Rectal smooth muscle tissue (tissue), 1 donor: ENCODE measurements around the gene SLC9A4.

Source experiments
- H3K27ac ChIP-seq: one replicate; pipeline ENCODE4 v1.7.0; 2013; ENCODE audit warnings: low read depth, low read length, inconsistent platforms
- H3K27me3 ChIP-seq: one replicate; pipeline ENCODE4 v1.7.0; 2013; ENCODE audit warnings: low read length; ENCODE audit not compliant: control insufficient read depth, insufficient read depth
- H3K36me3 ChIP-seq: one replicate; pipeline ENCODE4 v1.7.0; 2013; ENCODE audit warnings: low read length; ENCODE audit not compliant: control insufficient read depth, insufficient read depth
- H3K4me1 ChIP-seq: one replicate; pipeline ENCODE4 v1.7.0; 2013; ENCODE audit warnings: low read length; ENCODE audit not compliant: control insufficient read depth, insufficient read depth
- H3K4me3 ChIP-seq: one replicate; pipeline ENCODE4 v1.7.0; 2013; ENCODE audit warnings: low read length
- H3K9ac ChIP-seq: one replicate; pipeline ENCODE4 v1.7.0; 2013; ENCODE audit warnings: low read length

The SLC9A4 gene

DNA sequence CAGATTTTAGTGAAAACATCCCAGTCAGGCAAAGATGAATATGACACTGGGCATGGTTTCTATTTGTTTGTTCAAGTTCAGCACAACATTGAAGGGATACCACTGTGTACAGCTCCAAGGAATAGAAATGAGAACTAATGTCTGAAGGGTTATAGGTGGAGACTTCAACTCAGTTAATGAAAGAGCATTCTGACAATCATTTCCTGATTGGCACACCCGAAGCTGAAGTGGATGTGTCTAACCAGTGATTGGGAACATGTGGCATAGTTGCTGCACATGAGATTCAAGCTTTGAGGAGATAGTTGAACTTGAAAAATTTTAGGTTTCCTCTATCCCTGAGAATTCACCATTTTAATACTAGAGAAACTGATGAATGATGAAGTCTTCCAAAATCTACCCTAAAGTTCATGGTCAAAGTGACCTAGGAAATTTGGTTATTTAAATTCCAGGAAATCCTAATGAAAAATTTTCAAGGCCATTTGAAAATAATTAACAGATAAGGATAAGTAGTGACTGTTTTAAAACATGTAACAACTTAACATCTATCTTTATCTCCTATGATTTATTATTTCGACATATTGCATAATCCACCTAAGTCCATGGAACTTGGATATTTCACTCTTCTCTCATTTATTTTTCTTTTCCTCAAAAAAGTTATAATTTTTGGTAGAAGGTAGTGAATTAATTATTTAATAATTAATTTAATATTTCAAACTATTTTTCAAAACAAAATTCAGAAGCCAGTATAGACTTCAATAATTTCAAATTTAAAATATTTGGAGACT is 38.0 kb downstream of the SLC9A4 start:
- no peaks in the 10 kb centered on the region for H3K36me3 ChIP-seq
- no peaks in the 10 kb centered on the region for H3K4me1 ChIP-seq
- H3K27ac ChIP-seq: no peak overlapping the region
- no peaks in the 10 kb centered on the region for H3K27me3 ChIP-seq
- H3K9ac ChIP-seq: no peak overlapping the region
- H3K4me3 ChIP-seq: no peak overlapping the region

DNA sequence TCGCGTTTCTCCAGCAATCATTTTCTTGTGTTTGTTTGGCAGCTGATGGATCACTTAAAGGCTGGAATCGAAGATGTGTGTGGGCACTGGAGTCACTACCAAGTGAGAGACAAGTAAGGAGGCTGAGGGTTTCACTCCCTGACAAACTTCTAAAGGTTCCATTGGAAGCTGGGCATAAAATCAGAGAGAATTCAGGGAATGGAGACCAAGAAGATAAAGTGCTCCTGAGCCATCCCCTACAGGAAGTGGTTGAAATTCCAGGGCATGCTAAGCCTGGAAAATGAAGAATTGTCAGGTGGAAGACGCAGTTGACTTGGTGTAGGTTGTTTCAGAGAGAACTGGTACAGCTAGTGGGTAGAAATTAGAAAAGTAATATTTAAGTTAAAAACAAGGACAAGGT is 39.1 kb downstream of the SLC9A4 start:
- no peak overlapping the region for H3K27ac ChIP-seq
- no peaks in the 10 kb centered on the region for H3K4me1 ChIP-seq
- H3K9ac ChIP-seq: no peak overlapping the region
- no peak overlapping the region for H3K4me3 ChIP-seq
- no peaks in the 10 kb centered on the region for H3K27me3 ChIP-seq
- no peaks in the 10 kb centered on the region for H3K36me3 ChIP-seq

DNA sequence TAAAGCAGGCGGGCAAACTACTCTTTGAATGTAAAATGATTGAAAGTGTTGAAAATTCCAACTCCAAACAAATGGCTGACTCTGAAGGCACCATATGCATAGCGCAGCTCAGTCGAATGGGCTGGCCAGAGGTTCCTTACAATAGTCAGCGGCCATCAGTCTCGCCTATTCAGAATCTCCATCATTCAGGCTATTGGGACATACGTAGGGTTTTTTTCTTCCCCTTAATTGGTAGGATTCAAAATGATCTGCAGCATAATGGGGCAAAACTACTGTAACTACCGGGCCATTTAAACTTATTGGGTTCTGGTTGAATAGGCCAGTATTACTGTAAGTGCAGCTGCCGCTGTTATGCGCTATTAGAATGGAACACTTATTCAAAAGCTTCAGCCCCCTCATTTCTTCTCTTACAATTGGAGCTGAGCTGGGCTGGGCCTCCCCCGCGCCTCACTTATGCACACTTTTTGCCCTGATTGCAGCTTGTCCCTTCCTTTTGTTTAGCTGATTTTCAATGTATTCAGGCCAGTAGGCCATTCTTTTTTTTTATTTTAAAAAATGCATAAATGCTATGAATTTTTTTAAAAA is 40.4 kb downstream of the SLC9A4 start:
- H3K4me3 ChIP-seq: no peak overlapping the region
- H3K36me3 ChIP-seq: no peaks in the 10 kb centered on the region
- H3K27ac ChIP-seq: no peak overlapping the region
- H3K4me1 ChIP-seq: no peaks in the 10 kb centered on the region
- H3K9ac ChIP-seq: no peak overlapping the region
- H3K27me3 ChIP-seq: no peaks in the 10 kb centered on the region

DNA sequence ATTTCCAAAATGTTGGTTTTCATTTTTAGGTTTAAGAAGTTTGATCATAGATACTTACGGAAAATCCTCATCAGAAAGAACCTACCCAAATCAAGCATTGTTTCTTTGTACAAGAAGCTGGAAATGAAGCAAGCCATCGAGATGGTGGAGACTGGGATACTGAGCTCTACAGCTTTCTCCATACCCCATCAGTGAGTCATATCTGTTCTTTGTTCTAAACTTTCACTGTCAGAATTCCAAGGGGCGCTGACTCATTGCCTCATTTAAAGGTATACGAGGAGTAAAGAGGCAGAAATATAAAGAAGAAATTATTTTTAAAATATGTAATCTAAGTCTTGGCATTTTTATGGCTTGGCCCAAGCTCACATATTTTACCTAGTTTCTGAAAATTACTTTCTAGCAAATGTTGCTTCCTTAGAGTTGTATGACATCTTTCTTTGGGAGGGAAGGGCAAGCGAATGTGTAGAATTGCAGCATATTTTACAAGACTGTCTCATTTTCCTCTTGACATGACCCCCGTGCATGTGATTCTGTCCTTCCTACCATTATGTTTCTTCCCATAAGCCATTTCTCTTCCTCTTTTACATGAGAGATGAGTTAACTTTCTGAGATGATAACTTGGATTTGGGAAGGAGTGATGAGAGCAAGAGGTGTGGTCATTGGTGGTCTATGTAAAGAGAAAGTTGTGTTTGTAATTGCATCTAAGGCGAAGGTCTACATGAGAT is 41.2 kb downstream of the SLC9A4 start:
- Histone ChIP-seq H3K27me3 (no peaks in the 10 kb centered on the region), H3K27ac (no peak overlapping the region), H3K4me3 (no peak overlapping the region), H3K9ac (no peak overlapping the region), H3K36me3 (no peaks in the 10 kb centered on the region), H3K4me1 (no peaks in the 10 kb centered on the region)

DNA sequence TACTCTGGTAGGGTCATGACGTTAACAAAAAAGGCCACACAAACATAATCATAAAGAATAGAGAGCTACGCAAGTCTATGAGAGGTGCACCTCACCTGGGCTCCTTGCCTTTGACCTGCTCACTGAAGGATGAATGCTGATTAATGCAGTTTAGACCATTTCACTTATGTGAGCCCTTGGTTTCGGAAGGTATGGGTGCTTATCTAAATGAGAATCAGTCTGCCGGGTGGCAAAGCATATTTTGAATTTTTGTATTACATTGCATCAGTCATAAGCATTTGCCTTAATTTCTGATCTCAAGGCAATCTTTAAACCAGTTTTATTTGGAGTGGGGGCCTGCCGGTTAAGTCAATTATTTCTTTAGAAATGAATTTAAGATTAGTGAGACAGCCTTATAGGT is 42.8 kb downstream of the SLC9A4 start:
- no peaks in the 10 kb centered on the region for H3K36me3 ChIP-seq
- no peaks in the 10 kb centered on the region for H3K27me3 ChIP-seq
- no peak overlapping the region for H3K9ac ChIP-seq
- no peak overlapping the region for H3K27ac ChIP-seq
- H3K4me3 ChIP-seq: no peak overlapping the region
- H3K4me1 ChIP-seq: no peaks in the 10 kb centered on the region

DNA sequence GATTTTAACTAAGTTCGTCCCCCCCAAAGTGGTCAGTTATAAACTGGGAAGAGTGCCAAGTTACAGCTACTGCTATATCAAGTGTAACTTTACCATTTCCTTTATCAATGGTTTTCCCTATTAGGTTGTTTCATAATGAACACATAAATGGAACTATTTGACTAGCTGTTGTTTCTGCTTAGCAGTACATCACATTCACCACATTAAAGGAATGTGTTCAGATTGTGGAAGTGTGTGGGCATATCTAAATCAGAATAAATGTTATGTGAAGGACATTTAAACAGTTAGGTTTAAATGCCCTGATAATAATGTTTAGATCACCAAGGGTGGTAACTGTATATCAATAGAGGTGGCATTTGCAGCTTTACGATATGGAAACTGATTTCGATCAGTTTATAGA is 45.1 kb downstream of the SLC9A4 start:
- Histone ChIP-seq H3K36me3 (no peaks in the 10 kb centered on the region), H3K4me1 (no peaks in the 10 kb centered on the region), H3K4me3 (no peak overlapping the region), H3K27ac (no peak overlapping the region), H3K27me3 (no peaks in the 10 kb centered on the region), H3K9ac (no peak overlapping the region)

DNA sequence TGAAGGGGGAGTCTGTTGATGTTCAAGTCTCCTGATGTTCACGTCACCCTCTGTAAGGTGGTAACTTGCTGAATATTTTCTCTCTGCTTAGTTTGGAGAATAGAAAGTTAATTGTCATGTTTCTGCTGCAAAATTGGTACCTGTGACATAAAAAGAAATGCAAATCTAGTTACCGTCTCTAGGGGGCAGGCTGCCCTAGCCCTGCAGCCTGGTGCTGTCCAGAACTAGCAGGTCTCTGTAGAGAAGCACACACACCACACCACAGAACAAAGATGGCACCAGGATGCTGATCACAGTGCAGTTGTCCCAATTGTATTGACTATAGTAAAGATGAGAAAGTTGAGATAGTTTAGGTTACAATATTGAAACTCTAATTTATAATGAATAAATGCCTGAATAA is 47.0 kb downstream of the SLC9A4 start:
- H3K27ac ChIP-seq: no peak overlapping the region
- no peaks in the 10 kb centered on the region for H3K36me3 ChIP-seq
- no peaks in the 10 kb centered on the region for H3K4me1 ChIP-seq
- H3K9ac ChIP-seq: no peak overlapping the region
- no peaks in the 10 kb centered on the region for H3K27me3 ChIP-seq
- no peak overlapping the region for H3K4me3 ChIP-seq

DNA sequence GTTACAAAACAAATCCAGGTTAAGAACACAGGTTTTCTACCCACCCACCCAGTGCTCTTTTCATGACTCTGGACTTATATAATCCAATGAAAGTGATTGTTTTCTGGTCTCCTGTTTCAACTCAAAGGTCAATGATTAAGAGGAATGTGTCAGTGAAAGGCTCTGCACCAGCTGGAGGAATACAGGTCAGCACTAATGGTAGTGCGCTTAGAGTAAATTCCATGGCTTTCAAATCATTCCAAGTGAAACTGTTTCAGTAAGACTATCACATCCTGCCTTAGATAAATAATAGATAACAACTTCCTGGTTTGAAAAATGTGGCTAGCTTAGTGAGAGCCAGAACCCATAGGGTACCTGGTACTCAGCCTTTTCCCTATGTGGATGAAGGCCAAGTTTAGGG is 47.8 kb downstream of the SLC9A4 start:
- Histone ChIP-seq H3K27me3 (no peaks in the 10 kb centered on the region), H3K27ac (no peak overlapping the region), H3K36me3 (no peaks in the 10 kb centered on the region), H3K4me3 (no peak overlapping the region), H3K9ac (no peak overlapping the region), H3K4me1 (no peaks in the 10 kb centered on the region)

DNA sequence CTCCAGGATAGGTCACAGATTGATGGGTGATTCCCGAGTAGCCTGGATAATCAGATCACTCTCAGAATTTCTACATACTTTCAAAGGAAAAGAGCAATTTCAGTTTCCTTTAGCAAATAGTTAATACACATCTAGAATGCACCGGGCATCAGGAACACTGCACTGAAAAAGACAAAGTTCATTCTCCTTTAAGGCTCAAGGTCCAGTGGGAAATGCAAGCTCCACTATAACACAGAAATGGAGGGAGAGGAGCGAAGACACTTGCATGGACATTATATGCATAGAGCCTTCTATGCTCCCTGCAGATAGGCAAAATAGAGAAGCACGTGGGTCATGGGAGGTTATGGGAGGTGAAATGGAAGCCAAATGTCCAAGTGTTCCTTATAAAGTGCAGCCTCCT is 49.1 kb downstream of the SLC9A4 start:
- H3K27me3 ChIP-seq: no peaks in the 10 kb centered on the region
- no peak overlapping the region for H3K4me3 ChIP-seq
- no peaks in the 10 kb centered on the region for H3K36me3 ChIP-seq
- no peak overlapping the region for H3K9ac ChIP-seq
- H3K4me1 ChIP-seq: no peaks in the 10 kb centered on the region
- H3K27ac ChIP-seq: no peak overlapping the region

DNA sequence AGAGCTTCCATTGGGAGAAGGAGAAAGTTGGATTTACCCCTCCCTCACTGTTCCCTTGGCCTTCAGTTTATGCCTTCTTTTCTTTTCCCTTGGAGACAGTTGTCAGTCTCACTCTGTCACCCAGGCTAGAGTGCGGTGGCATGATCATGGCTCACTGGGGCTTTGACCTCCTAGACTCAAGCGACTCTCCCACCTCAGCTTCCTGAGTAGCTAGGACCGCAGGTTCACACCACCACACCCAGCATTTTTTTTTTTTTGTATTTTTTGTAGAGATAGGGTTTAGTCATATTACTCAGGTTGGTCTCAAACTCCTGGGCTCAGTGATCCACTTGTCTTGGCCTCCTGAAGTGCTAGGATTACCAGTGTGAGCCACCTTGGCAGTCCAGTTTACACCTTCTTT is 49.9 kb downstream of the SLC9A4 start:
- Histone ChIP-seq H3K36me3 (no peaks in the 10 kb centered on the region), H3K27me3 (no peaks in the 10 kb centered on the region), H3K27ac (no peak overlapping the region), H3K9ac (no peak overlapping the region), H3K4me3 (no peak overlapping the region), H3K4me1 (no peaks in the 10 kb centered on the region)

DNA sequence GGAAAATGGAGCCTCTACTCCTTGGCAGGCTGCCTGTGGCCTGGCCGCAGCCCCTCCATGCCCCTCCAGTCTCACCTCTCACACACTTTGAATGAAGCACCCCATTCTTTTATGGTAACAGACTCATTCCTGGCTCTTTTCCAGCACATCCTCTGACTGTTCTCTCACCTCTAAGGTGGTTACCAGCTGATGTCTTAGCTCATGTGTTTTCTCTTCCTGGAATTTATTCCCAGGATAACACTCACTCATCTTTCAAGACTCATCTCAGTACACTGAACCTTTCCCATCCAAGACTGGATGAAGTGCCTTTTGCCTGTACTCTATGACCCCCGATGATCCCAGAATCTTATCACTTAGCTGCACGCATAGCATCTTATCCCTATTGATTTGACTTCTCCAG is 50.6 kb downstream of the SLC9A4 start:
- Histone ChIP-seq H3K4me1 (no peaks in the 10 kb centered on the region), H3K27ac (no peak overlapping the region), H3K27me3 (no peaks in the 10 kb centered on the region), H3K9ac (no peak overlapping the region), H3K4me3 (no peak overlapping the region), H3K36me3 (no peaks in the 10 kb centered on the region)

DNA sequence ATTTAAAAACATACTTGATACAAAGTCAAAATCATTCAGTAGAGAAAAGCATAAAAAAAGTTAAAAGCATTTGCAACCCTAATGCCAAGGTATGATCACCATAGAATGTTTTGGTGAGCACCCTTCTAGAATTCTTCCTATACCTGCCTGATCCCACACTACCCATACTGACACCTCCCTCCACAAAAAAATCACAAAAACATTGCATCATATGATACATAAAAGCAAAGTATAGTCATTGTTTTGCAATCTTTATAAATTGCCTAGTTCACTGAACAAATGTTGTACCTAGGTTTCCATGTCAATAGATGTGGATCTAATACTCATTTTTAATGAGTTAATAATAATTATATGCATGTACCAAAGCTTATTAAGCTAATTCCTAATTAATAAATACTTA is 54.1 kb downstream of the SLC9A4 start:
- no peaks in the 10 kb centered on the region for H3K4me1 ChIP-seq
- no peaks in the 10 kb centered on the region for H3K36me3 ChIP-seq
- H3K27me3 ChIP-seq: no peaks in the 10 kb centered on the region
- H3K9ac ChIP-seq: no peak overlapping the region
- H3K27ac ChIP-seq: no peak overlapping the region
- no peak overlapping the region for H3K4me3 ChIP-seq

DNA sequence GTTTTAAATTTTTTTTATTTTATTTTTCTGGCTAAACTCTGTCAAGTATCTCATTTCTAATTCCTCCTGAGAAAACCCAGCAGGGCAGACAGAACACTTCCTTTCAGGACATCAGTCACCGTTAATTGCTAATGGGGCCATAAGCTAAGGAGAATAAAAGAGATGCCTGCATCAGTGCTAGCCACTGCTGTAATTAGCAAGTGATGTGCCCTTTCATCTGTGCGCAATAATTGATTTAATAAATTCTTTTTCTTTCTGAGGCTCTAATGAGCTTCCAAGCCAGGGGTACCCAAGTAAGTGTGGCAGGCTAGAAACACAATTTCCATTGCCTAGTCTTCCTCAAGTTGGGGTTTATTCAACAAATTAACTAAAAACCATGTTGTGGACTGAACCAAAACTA is 65.5 kb downstream of the SLC9A4 start:
- Histone ChIP-seq H3K27me3 (no peaks in the 10 kb centered on the region), H3K27ac (no peak overlapping the region), H3K9ac (no peak overlapping the region), H3K4me3 (no peak overlapping the region), H3K4me1 (no peaks in the 10 kb centered on the region), H3K36me3 (no peaks in the 10 kb centered on the region)
